VCaP (cell line): Measurements from ENCODE around the gene LCMT2.

Source experiments
- H3K27ac ChIP-seq: fragments of 450-650 bp; 2 replicates; pipeline ENCODE4 v1.5.1; 2017
- TF ChIP-seq, protein P1 (sequence below): fragments of 450-650 bp; conservative IDR thresholded peaks from 2 replicates; pipeline ENCODE4 v1.5.1; 2017; ENCODE audit warnings: mild to moderate bottlenecking, moderate library complexity

LCMT2 gene, protein sequence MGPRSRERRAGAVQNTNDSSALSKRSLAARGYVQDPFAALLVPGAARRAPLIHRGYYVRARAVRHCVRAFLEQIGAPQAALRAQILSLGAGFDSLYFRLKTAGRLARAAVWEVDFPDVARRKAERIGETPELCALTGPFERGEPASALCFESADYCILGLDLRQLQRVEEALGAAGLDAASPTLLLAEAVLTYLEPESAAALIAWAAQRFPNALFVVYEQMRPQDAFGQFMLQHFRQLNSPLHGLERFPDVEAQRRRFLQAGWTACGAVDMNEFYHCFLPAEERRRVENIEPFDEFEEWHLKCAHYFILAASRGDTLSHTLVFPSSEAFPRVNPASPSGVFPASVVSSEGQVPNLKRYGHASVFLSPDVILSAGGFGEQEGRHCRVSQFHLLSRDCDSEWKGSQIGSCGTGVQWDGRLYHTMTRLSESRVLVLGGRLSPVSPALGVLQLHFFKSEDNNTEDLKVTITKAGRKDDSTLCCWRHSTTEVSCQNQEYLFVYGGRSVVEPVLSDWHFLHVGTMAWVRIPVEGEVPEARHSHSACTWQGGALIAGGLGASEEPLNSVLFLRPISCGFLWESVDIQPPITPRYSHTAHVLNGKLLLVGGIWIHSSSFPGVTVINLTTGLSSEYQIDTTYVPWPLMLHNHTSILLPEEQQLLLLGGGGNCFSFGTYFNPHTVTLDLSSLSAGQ

DNA sequence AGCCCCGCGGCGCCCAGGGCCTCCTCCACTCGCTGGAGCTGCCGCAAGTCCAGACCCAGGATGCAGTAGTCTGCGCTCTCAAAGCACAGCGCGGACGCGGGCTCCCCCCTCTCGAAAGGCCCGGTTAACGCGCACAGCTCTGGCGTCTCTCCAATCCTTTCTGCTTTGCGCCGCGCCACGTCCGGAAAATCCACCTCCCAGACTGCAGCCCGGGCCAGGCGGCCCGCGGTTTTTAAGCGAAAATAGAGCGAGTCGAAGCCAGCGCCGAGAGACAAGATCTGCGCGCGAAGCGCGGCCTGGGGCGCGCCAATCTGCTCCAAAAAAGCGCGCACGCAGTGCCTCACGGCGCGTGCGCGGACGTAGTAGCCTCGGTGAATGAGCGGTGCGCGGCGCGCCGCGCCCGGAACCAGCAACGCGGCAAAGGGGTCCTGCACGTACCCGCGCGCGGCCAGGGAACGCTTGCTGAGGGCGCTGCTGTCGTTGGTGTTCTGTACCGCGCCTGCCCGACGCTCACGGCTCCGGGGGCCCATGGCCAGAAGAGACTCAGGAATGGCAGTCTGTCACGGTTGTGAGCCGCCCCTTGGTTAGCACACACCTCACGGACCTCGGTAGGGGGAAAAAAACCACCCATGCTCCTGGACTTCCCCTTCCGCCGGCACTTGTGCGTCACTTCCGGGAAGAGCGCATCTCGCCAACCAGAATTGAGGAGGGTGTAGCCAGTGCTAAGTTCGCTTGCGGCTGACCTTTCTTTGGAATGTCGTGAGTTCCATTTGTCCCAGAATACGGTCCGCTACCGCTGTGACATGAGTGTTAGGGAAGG lies at the start of gene LCMT2:
TSS of gene LCMT2 (minus strand) at position 614 of the 820 bp plus-strand sequence. CDS start at position 530, 84 bp downstream.
- H3K27ac ChIP-seq: peak within 1 kb of the TSS; percentile 80

GRCh38 chr15:43378601-43379000 lies 48.2 kb upstream of the LCMT2 start:
- TF ChIP-seq, protein P1, sequence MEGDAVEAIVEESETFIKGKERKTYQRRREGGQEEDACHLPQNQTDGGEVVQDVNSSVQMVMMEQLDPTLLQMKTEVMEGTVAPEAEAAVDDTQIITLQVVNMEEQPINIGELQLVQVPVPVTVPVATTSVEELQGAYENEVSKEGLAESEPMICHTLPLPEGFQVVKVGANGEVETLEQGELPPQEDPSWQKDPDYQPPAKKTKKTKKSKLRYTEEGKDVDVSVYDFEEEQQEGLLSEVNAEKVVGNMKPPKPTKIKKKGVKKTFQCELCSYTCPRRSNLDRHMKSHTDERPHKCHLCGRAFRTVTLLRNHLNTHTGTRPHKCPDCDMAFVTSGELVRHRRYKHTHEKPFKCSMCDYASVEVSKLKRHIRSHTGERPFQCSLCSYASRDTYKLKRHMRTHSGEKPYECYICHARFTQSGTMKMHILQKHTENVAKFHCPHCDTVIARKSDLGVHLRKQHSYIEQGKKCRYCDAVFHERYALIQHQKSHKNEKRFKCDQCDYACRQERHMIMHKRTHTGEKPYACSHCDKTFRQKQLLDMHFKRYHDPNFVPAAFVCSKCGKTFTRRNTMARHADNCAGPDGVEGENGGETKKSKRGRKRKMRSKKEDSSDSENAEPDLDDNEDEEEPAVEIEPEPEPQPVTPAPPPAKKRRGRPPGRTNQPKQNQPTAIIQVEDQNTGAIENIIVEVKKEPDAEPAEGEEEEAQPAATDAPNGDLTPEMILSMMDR: no peak

More for the DNA sequence above, at the start of gene LCMT2:
- TF ChIP-seq, protein P1: no peak

DNA sequence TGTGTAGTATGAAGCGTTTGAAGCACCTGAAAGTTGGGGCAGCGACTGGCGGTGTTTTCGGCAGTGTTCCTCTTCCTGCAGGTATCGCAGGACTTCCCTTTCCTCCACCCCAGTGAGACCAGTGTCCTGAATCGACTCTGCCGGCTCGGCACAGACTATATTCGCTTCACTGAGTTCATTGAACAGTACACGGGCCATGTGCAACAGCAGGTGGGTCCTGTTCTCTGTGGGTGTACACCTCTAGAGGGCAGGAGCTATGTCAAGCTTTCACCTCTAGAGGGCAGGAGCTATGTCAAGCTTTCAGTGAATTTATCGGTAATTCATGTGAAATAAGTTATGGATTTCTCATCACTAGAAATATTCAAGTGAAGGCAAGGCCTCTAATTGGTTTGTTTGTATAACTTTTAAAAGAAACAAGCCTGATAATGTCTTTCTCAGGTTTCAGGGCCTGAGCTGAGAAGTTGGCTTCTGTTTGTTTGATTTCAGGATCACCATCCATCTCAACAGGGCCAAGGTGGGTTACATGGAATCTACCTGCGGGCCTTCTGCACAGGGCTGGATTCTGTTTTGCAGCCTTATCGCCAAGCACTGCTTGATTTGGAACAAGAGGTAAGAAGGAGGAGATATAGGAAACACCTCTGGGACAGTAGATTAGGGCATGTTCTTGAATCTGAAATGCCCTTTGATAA lies 45.8 kb upstream of the LCMT2 start:
- TF ChIP-seq, protein P1: peak; percentile 84
- H3K27ac ChIP-seq: no peak overlapping the region

More at GRCh38 chr15:43378601-43379000, 48.2 kb upstream of the LCMT2 start:
- no peak overlapping the region for H3K27ac ChIP-seq

GRCh38 chr15:43370975-43371974 lies 40.9 kb upstream of the LCMT2 start, which contains the start of the genes TUBGCP4 and ZSCAN29:
TUBGCP4 (plus strand) TSS chr15:43371101; CDS start chr15:43371355, 254 bp downstream.
ZSCAN29 (minus strand) TSS chr15:43371043; CDS start chr15:43369913, 1,130 bp downstream.
- TF ChIP-seq, protein P1: peak; percentile 66
- H3K27ac ChIP-seq: peak within 1 kb of the TSS; percentile 77

- H3K27ac ChIP-seq: peak overlapping the region; percentile 77
- TF ChIP-seq, protein P1: no peak
Observed at GRCh38 chr15:43370310-43370974, 40.1 kb upstream of the LCMT2 start.
